WTC11 (cell line): ENCODE data around the gene UMAD1. TPM values are rescaled to one million over a fixed set of nuclear protein-coding genes. Genes with fewer than 3 reads are reported as not detected.

ENCODE experiments used
- ATAC-seq: fragments of 200-7000 bp; cut with Tn5 transposase; 2 replicates; pipeline ENCODE4 v1.10.0; 2021; ENCODE audit warnings: mild to moderate bottlenecking, moderate library complexity
- CTCF ChIA-PET: fragments of 300-600 bp; sonication (Branson Sonifier 250); formaldehyde crosslinking; loops from one replicate; lab custom pipeline; 2021; ENCODE audit warnings: antibody characterized with exemption; lab: Charles Lee
- POLR2A ChIA-PET: fragments of 350-600 bp; sonication (Branson Sonifier 250); formaldehyde crosslinking; loops from one replicate; lab custom pipeline; 2021; ENCODE audit warnings: antibody characterized with exemption; lab: Charles Lee
- DNase-seq: peaks from one replicate; pipeline ENCODE4 v3.0.0; 2021; ENCODE audit warnings: low spot score
- H3K27ac Mint-ChIP-seq: 2 replicates; pipeline ENCODE4 v1.8.0; 2021; ENCODE audit warnings: mixed read lengths
- H3K27me3 Mint-ChIP-seq: 2 replicates; pipeline ENCODE4 v1.8.0; 2021; ENCODE audit warnings: low read depth, mild to moderate bottlenecking, moderate library complexity, mixed read lengths
- H3K36me3 Mint-ChIP-seq: 2 replicates; pipeline ENCODE4 v1.8.0; 2021; ENCODE audit warnings: mixed read lengths
- H3K4me1 Mint-ChIP-seq: 2 replicates; pipeline ENCODE4 v1.8.0; 2022; ENCODE audit warnings: mixed read lengths
- H3K4me3 Mint-ChIP-seq: 2 replicates; pipeline ENCODE4 v1.8.0; 2021; ENCODE audit warnings: mild to moderate bottlenecking, moderate library complexity, mixed read lengths
- H3K9me3 Mint-ChIP-seq: 2 replicates; pipeline ENCODE4 v1.8.0; 2021; ENCODE audit warnings: mixed read lengths
- E2F4 ChIP-seq: sonication (generic); formaldehyde crosslinking; IDR thresholded peaks from 2 replicates; pipeline ENCODE4 v1.8.1; 2022; ENCODE audit warnings: low read depth, mild to moderate bottlenecking, moderate library complexity, missing genetic modification reagents, borderline replicate concordance
- ELF4 ChIP-seq: sonication (generic); formaldehyde crosslinking; IDR thresholded peaks from 2 replicates; pipeline ENCODE4 v1.8.1; 2022; ENCODE audit warnings: low read depth, mild to moderate bottlenecking, moderate library complexity, missing genetic modification reagents
- GRHL2 ChIP-seq: fragments of 250-450 bp; sonication (Bioruptor Pico); IDR thresholded peaks from 2 replicates; pipeline ENCODE4 v1.8.0; 2022; ENCODE audit warnings: mild to moderate bottlenecking, moderate library complexity; ENCODE audit not compliant: insufficient replicate concordance, severe bottlenecking
- HMGXB4 ChIP-seq: sonication (generic); formaldehyde crosslinking; IDR thresholded peaks from 2 replicates; pipeline ENCODE4 v1.8.1; 2023; ENCODE audit warnings: mild to moderate bottlenecking, moderate library complexity, missing genetic modification reagents
- KAT7 ChIP-seq: sonication (generic); formaldehyde crosslinking; IDR thresholded peaks from 2 replicates; pipeline ENCODE4 v1.8.1; 2023; ENCODE audit warnings: missing genetic modification reagents, mild to moderate bottlenecking, borderline replicate concordance
- MLX ChIP-seq: sonication (generic); formaldehyde crosslinking; IDR thresholded peaks from 2 replicates; pipeline ENCODE4 v1.8.1; 2023; ENCODE audit warnings: mild to moderate bottlenecking, missing genetic modification reagents, moderate library complexity
- MXD4 ChIP-seq: fragments of 250-450 bp; sonication (Bioruptor Pico); IDR thresholded peaks from 2 replicates; pipeline ENCODE4 v1.8.0; 2021; ENCODE audit warnings: mild to moderate bottlenecking, moderate library complexity, borderline replicate concordance
- OVOL2 ChIP-seq: fragments of 250-450 bp; sonication (Bioruptor Pico); IDR thresholded peaks from 2 replicates; pipeline ENCODE4 v1.9.0; 2021; ENCODE audit warnings: mild to moderate bottlenecking, borderline replicate concordance
- RORB ChIP-seq: fragments of 250-450 bp; sonication (Bioruptor Pico); IDR thresholded peaks from 2 replicates; pipeline ENCODE4 v1.9.0; 2021; ENCODE audit warnings: mild to moderate bottlenecking
- ZNF121 ChIP-seq: sonication (generic); formaldehyde crosslinking; IDR thresholded peaks from 2 replicates; pipeline ENCODE4 v1.8.0; 2023; ENCODE audit warnings: missing genetic modification reagents
- ZNF138 ChIP-seq: sonication (generic); formaldehyde crosslinking; conservative IDR thresholded peaks from 2 replicates; pipeline ENCODE4 v1.8.1; 2022; ENCODE audit warnings: mild to moderate bottlenecking, moderate library complexity, missing genetic modification reagents
- ZNF425 ChIP-seq: fragments of 250-450 bp; sonication (Bioruptor Pico); conservative IDR thresholded peaks from 2 replicates; pipeline ENCODE4 v1.9.0; 2021; ENCODE audit warnings: mild to moderate bottlenecking
- ZNF512 ChIP-seq: sonication (generic); formaldehyde crosslinking; IDR thresholded peaks from 2 replicates; pipeline ENCODE4 v1.8.1; 2022; ENCODE audit warnings: missing genetic modification reagents, borderline replicate concordance
- total RNA-seq: library from RNA; stranded (reverse); gene quantifications from 3 replicates; pipeline ENCODE4 v1.2.3, GENCODE V29; 2021

Gene UMAD1
- total RNA-seq, 1 experiment from 2014 or later, result 13.0 TPM

- Mint-ChIP-seq H3K9me3 (no peaks in the 10 kb centered on the region), H3K4me3 (no peak overlapping the region), H3K4me1 (peaks cover 9% of the 10 kb centered on the region), H3K27me3 (no peaks in the 10 kb centered on the region), H3K27ac (no peak overlapping the region), H3K36me3 (no peaks in the 10 kb centered on the region)
- TF ChIP-seq HMGXB4 (CRISPR knock-in tag) (no peak), GRHL2 (CRISPR knock-in tag) (no peak), ZNF425 (CRISPR knock-in tag) (no peak), ZNF121 (CRISPR knock-in tag) (no peak), ZNF512 (CRISPR knock-in tag) (no peak), RORB (CRISPR knock-in tag) (no peak), OVOL2 (CRISPR knock-in tag) (no peak)
- ChIA-PET POLR2A (interaction anchor here (0.7 kb wide), 1 partner anchor 126 kb away, joined by 3 read pairs; no protein-coding TSS in a partner anchor), CTCF (interaction anchor here (0.6 to 0.7 kb wide), 3 partner anchors 23 to 310 kb away, joined by 3 read pairs; no protein-coding TSS in a partner anchor)
- DNase-seq (no peak), ATAC-seq (no peak)
Measured at GRCh38 chr7:7764520-7765396, 124.2 kb downstream of the UMAD1 start.

GRCh38 chr7:7765422-7765821, 124.9 kb downstream of the UMAD1 start:
- ChIA-PET CTCF (interaction anchor here (0.6 kb wide), 1 partner anchor 61 kb away, joined by 3 read pairs; no protein-coding TSS in a partner anchor), POLR2A (no interaction called here)
- H3K4me1 Mint-ChIP-seq, result peaks cover 12% of the 10 kb centered on the region
- H3K9me3 Mint-ChIP-seq, result no peaks in the 10 kb centered on the region
- H3K4me3 Mint-ChIP-seq, result no peak overlapping the region
- no peak for ATAC-seq
- TF ChIP-seq E2F4 (CRISPR knock-in tag) (no peak), KAT7 (CRISPR knock-in tag) (no peak), ELF4 (CRISPR knock-in tag) (no peak), MXD4 (CRISPR knock-in tag) (no peak), ZNF138 (no peak), MLX (CRISPR knock-in tag) (no peak)
- H3K27me3 Mint-ChIP-seq, result no peaks in the 10 kb centered on the region
- no peak for DNase-seq
- no peaks in the 10 kb centered on the region for H3K36me3 Mint-ChIP-seq
- H3K27ac Mint-ChIP-seq, result no peak overlapping the region
